Measurements from ENCODE around the gene ARAP3. TPM values are rescaled to one million over a fixed set of nuclear protein-coding genes. Genes with fewer than 3 reads are reported as not detected.

Gene ARAP3
- total and polyA plus RNA-seq, 9 of the 15 experiments (the other 6 are each of a cell fraction or from before 2014, with no cell fraction given), result 0.83 to 25.7 (median 6.4) TPM

GRCh38 chr5:141605523-141606277 lies 76.3 kb downstream of the ARAP3 start (continued):
- TF ChIP-seq ZNF280B (CRISPR knock-in tag; IDR thresholded peaks at IDR 0.05) (no peak), GATAD2B (IDR thresholded peaks at IDR 0.05; ENCODE audit: borderline replicate concordance) (no peak; the same call in 1 of the 2 replicates), TRIM28 (IDR thresholded peaks at IDR 0.05) (peak; percentile 99), RFX1 (IDR thresholded peaks at IDR 0.05) (no peak), ZBTB34 (CRISPR knock-in tag; IDR thresholded peaks at IDR 0.05) (no peak), CEBPZ (IDR thresholded peaks at IDR 0.05; ENCODE audit: borderline replicate concordance, low read depth, low read length) (no peak), CTBP1 (IDR thresholded peaks at IDR 0.05; ENCODE audit: borderline replicate concordance) (peak; percentile 76), CREB5 (CRISPR knock-in tag; IDR thresholded peaks at IDR 0.05) (no peak), ZBTB9 (CRISPR knock-in tag; IDR thresholded peaks at IDR 0.05) (no peak), POLR2H (tag; IDR thresholded peaks at IDR 0.05; ENCODE audit: low read depth) (no peak), TGIF2 (CRISPR knock-in tag; IDR thresholded peaks at IDR 0.05) (no peak), HCFC1 (IDR thresholded peaks at IDR 0.05; ENCODE audit: low read depth, low read length) (no peak)

All from K562 (cell line).